Type B pancreatic cell (in vitro differentiated cells): ENCODE results near the gene ITGBL1. TPM values are rescaled to one million over a fixed set of nuclear protein-coding genes. Genes with fewer than 3 reads are reported as not detected.
"Not testable (repeated sequence)": the region's sequence is repeated elsewhere in the genome, so short reads cannot be mapped to it uniquely, and the experiment has no call there.

Experiments used
- DNase-seq: peaks from one replicate; pipeline ENCODE4 v3.0.0; 2021; ENCODE audit warnings: mixed read lengths; ENCODE audit not compliant: unreplicated experiment; ENCODE audit errors: extremely low spot score
- H3K27ac Mint-ChIP-seq: 2 replicates; pipeline ENCODE4 v1.8.0; 2021; ENCODE audit warnings: mild to moderate bottlenecking, mixed read lengths
- H3K27me3 Mint-ChIP-seq: 2 replicates; pipeline ENCODE4 v1.8.0; 2021; ENCODE audit warnings: mixed read lengths
- H3K36me3 Mint-ChIP-seq: 2 replicates; pipeline ENCODE4 v1.8.0; 2021; ENCODE audit warnings: mixed read lengths
- H3K4me1 Mint-ChIP-seq: one replicate; pipeline ENCODE4 v1.8.0; 2021; ENCODE audit warnings: mixed read lengths; ENCODE audit not compliant: unreplicated experiment
- H3K4me3 Mint-ChIP-seq: 2 replicates; pipeline ENCODE4 v1.8.0; 2021; ENCODE audit warnings: mild to moderate bottlenecking, mixed read lengths
- H3K9me3 Mint-ChIP-seq: 2 replicates; pipeline ENCODE4 v1.8.0; 2021; ENCODE audit warnings: mixed read lengths
- CTCF ChIP-seq: fragments of 200-600 bp; sonication (generic); conservative IDR thresholded peaks from 2 replicates; pipeline ENCODE4 v1.5.0; 2021; ENCODE audit warnings: antibody characterized with exemption, mild to moderate bottlenecking
- total RNA-seq: library from RNA; stranded (reverse); gene quantifications from 2 replicates; pipeline ENCODE4 v1.2.1, GENCODE V29; 2021; ENCODE audit warnings: low replicate concordance

ITGBL1 gene
- total RNA-seq, 1 donor from 2014 or later: 0.14 TPM

GRCh38 chr13:101536079-101536478, 83.6 kb downstream of the ITGBL1 start:
- Mint-ChIP-seq H3K9me3 (no peaks in the 10 kb centered on the region), H3K4me1 (no peaks in the 10 kb centered on the region), H3K27ac (no peak overlapping the region), H3K36me3 (no peaks in the 10 kb centered on the region), H3K27me3 (no peaks in the 10 kb centered on the region), H3K4me3 (no peak overlapping the region)
- no peak for TF ChIP-seq CTCF
- DNase-seq: no peak

GRCh38 chr13:101544544-101544943, 92.1 kb downstream of the ITGBL1 start:
- not testable (repeated sequence) for H3K27ac Mint-ChIP-seq, DNase-seq, H3K36me3 Mint-ChIP-seq, H3K4me1 Mint-ChIP-seq, H3K9me3 Mint-ChIP-seq, H3K4me3 Mint-ChIP-seq, H3K27me3 Mint-ChIP-seq

- no peaks in the 10 kb centered on the region for H3K4me1 Mint-ChIP-seq
- TF ChIP-seq CTCF: no peak
- peaks cover 3% of the 10 kb centered on the region for H3K27me3 Mint-ChIP-seq
- no peak overlapping the region for H3K4me3 Mint-ChIP-seq
- H3K36me3 Mint-ChIP-seq: no peaks in the 10 kb centered on the region
- H3K9me3 Mint-ChIP-seq: no peaks in the 10 kb centered on the region
- no peak for DNase-seq
- H3K27ac Mint-ChIP-seq: no peak overlapping the region
Observed at GRCh38 chr13:101544979-101545378, 92.5 kb downstream of the ITGBL1 start.

- no peak overlapping the region for H3K4me3 Mint-ChIP-seq
- peaks cover 3% of the 10 kb centered on the region for H3K4me1 Mint-ChIP-seq
- no peak for TF ChIP-seq CTCF
- H3K27me3 Mint-ChIP-seq: peaks cover 3% of the 10 kb centered on the region
- no peak overlapping the region for H3K27ac Mint-ChIP-seq
- no peak for DNase-seq
- H3K36me3 Mint-ChIP-seq: no peaks in the 10 kb centered on the region
- no peaks in the 10 kb centered on the region for H3K9me3 Mint-ChIP-seq
Observed at GRCh38 chr13:101545521-101545920, 93.0 kb downstream of the ITGBL1 start.

GRCh38 chr13:101552286-101552685, 99.8 kb downstream of the ITGBL1 start:
- no peak overlapping the region for H3K27ac Mint-ChIP-seq
- no peak for TF ChIP-seq CTCF
- DNase-seq: no peak
- peaks cover 3% of the 10 kb centered on the region for H3K27me3 Mint-ChIP-seq
- no peak overlapping the region for H3K4me3 Mint-ChIP-seq
- no peaks in the 10 kb centered on the region for H3K36me3 Mint-ChIP-seq
- H3K4me1 Mint-ChIP-seq: peaks cover 11% of the 10 kb centered on the region
- H3K9me3 Mint-ChIP-seq: no peaks in the 10 kb centered on the region

- no peak for DNase-seq
- H3K4me3 Mint-ChIP-seq: no peak overlapping the region
- peak overlapping the region; percentile 32 for H3K27ac Mint-ChIP-seq
- no peaks in the 10 kb centered on the region for H3K36me3 Mint-ChIP-seq
- TF ChIP-seq CTCF: no peak
- peaks cover 11% of the 10 kb centered on the region for H3K4me1 Mint-ChIP-seq
- H3K9me3 Mint-ChIP-seq: no peaks in the 10 kb centered on the region
- H3K27me3 Mint-ChIP-seq: peaks cover 3% of the 10 kb centered on the region
Observed at GRCh38 chr13:101552786-101553185, 100.3 kb downstream of the ITGBL1 start.
